ENCODE data around the gene FSCN2. TPM values are rescaled to one million over a fixed set of nuclear protein-coding genes. Genes with fewer than 3 reads are reported as not detected.
A peak's percentile ranks its signal among the peaks of the same experiment; 100 is the strongest.

The FSCN2 gene
- total and polyA plus RNA-seq, 2 of the 4 experiments (the other 2 are of a cell fraction): 0.18 to 0.84 TPM

DNA sequence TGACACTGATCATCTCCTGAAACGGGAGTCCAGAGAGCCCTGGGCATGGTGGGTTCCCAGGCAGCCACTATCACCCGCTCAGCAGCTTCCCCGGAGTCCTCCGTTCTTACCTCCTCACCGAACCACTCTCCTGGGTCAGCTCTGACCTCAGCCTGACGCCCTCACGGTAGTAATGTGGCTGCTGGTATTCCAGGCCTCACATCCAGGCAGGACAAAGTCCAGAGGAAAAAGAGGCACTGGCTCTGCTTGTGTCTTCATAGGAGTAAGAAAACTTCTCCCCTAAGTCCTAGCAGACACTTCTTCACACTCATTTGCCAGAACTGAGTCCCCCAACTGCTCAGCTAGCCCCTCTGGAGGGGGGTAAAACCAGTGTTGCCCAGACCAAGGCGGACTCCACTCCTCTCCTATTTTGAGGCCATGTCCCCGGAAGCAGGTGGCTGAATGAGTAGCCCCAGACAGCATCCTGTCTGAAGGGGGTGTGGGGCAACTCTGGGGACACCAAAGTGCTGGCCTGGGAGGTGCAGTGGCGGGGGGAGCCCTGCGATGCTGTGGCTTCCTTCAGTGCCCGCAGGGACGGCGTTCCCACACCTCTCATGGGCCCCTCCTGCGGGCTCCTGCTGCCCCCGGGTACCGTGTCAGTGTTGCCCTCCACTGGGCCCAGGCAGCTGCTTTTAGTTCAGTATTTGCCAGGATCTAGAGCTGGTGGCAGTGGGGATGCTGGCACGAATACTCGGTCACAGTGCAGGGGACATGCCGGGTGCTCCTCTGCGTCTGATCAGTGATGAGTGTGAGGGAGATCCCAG is 5.4 kb downstream of the FSCN2 start:
- H3K36me3 ChIP-seq (ENCODE audit: control insufficient read depth, insufficient read depth, low read length): peaks cover 5% of the 10 kb centered on the region; the same call in 1 of the 2 replicates
- H3K4me3 ChIP-seq (ENCODE audit: insufficient read depth, low read depth, low read length): no peak overlapping the region
- H3K9ac ChIP-seq (ENCODE audit: low read depth, low read length): no peak overlapping the region
- ChIA-PET POLR2A (ENCODE audit: unreplicated experiment) (no interaction called here), CTCF (no interaction called here)
- no peak overlapping the region for H3K56ac ChIP-seq (ENCODE audit: extremely low read depth, insufficient read depth, low read length)
- no peak overlapping the region for H2BK20ac ChIP-seq (ENCODE audit: low read depth, low read length)
- dilution Hi-C loops (cut with HindIII; ENCODE audit: low sequenced_read_pairs, unreplicated experiment): no loop called here
- no peak overlapping the region for H3K27ac ChIP-seq (ENCODE audit: insufficient read depth, low read length)
- no peak overlapping the region for H2AK5ac ChIP-seq (ENCODE audit: low read depth, low read length)
- WGBS, 2 experiments (ENCODE audit: extremely low coverage in 2 of 2, insufficient read length in 1 of 2): 79% methylated on average over 5 of the region's 21 CpGs; no CpG with 5 or more reads in 1 of the 2 experiments
- no peaks in the 10 kb centered on the region for H3K79me1 ChIP-seq (ENCODE audit: low read depth in 1 of 2, low read length in 2 of 2)
- H3K4ac ChIP-seq (ENCODE audit: low read depth, low read length): no peak overlapping the region
- no peak overlapping the region for H2AFZ ChIP-seq (replicated peaks; ENCODE audit: low read length, poor library complexity)
- H2AK9ac ChIP-seq (replicated peaks; ENCODE audit: low read depth, low read length, poor library complexity): peak overlapping the region; percentile 52
- H3K9me1 ChIP-seq (ENCODE audit: insufficient read depth, low read length): no peaks in the 10 kb centered on the region
- no TSS peak for BruUV-seq (replicated peaks)
- peaks cover 5% of the 10 kb centered on the region; the same call in 1 of the 2 replicates for H4K20me1 ChIP-seq (ENCODE audit: insufficient read depth, low read length)
- H2BK5ac ChIP-seq (ENCODE audit: low read depth, low read length, poor library complexity, severe bottlenecking): no peak overlapping the region
- no peaks in the 10 kb centered on the region for H3K4me1 ChIP-seq (ENCODE audit: control insufficient read depth, insufficient read depth, low read length)
- no peaks in the 10 kb centered on the region for H3K9me3 ChIP-seq (ENCODE audit: control insufficient read depth, insufficient read depth, low read length)
- DNase-seq (no peak), ATAC-seq (ENCODE audit: low read depth) (no peak)
- H3K18ac ChIP-seq (ENCODE audit: low read depth, low read length): no peak overlapping the region
- no peak overlapping the region for H2BK15ac ChIP-seq (ENCODE audit: low read depth, low read length)
- H2BK120ac ChIP-seq (ENCODE audit: low read depth, low read length): no peak overlapping the region
- TF ChIP-seq SMC3 (IDR thresholded peaks at IDR 0.05; ENCODE audit: low read depth, low read length): no peak
- TF ChIP-seq NFE2L2 (IDR thresholded peaks at IDR 0.05; ENCODE audit: low read depth, low read length): no peak
- H4K91ac ChIP-seq (ENCODE audit: insufficient read depth, low read depth, low read length): no peak overlapping the region
- H3K4me2 ChIP-seq (ENCODE audit: low read depth, low read length): no peak overlapping the region
- intact Hi-C loops (cut with micrococcal nuclease): no loop called here
- H4K8ac ChIP-seq (ENCODE audit: low read depth in 2 of 2, low read length in 2 of 2): no peak overlapping the region
- no peak overlapping the region for H3K14ac ChIP-seq (replicated peaks; ENCODE audit: low read depth, low read length)
- peaks cover 11% of the 10 kb centered on the region for H3K27me3 ChIP-seq (ENCODE audit: control insufficient read depth, insufficient read depth, low read length)
- no peak overlapping the region for H3K23ac ChIP-seq (ENCODE audit: low read depth, low read length)
- in situ Hi-C loops (cut with MboI; ENCODE audit: low sequenced_read_pairs): no loop called here
- H4K5ac ChIP-seq (ENCODE audit: low read depth, low read length): no peak overlapping the region

Measured in IMR-90 (cell line).